Eye (tissue), 1 donor: ENCODE data around the gene BMPER.

Experiments
- DNase-seq: peaks from one replicate; pipeline ENCODE4 v3.0.0-alpha.2; 2015

The BMPER gene

GRCh38 chr7:34191771-34192479 lies 286.6 kb downstream of the BMPER start:
- peak; percentile 12 for DNase-seq

- no peak for DNase-seq
These were observed 287.6 kb downstream of the BMPER start for GRCh38 chr7:34192906-34193305.

DNA sequence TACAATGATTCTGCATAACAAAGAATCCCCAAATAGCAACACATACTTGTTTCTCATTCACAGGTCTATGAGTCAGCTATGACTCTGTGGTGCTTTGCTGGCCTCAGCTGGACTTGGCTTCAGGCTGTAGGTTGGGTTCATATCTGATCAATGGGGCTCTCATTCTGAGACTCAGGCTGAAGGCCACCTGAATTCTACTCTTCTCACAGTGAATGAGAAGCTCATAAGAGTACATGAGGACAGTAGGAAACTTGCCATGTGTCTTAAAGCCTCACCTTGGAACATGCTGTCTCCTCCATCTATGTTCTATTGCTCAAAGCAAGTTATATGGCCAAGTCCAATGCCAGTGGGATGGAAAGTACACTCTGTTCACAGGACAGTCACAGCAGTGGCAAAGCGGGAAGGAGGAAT lies 292.9 kb downstream of the BMPER start:
- no peak for DNase-seq
